Endothelial cell of umbilical vein (primary cell): Measurements from ENCODE around the gene MGME1. TPM values are rescaled to one million over a fixed set of nuclear protein-coding genes. Genes with fewer than 3 reads are reported as not detected.

Source experiments
- BruUV-seq: library from RNA; stranded (reverse); fragments of 400-500 nt; replicated peaks from 2 replicates; lab custom pipeline; 2021; lab: Mats Ljungman, UMichigan
- CTCF ChIA-PET: fragments of 300-600, 350-600 bp; sonication (Branson Sonifier 250); formaldehyde crosslinking; loops from one replicate; lab custom pipeline; 2021; ENCODE audit warnings: antibody characterized with exemption, inconsistent platforms; lab: Charles Lee
- POLR2A ChIA-PET: fragments of 300-600, 350-600 bp; sonication (Branson Sonifier 250); formaldehyde crosslinking; loops from one replicate; lab custom pipeline; 2021; ENCODE audit warnings: antibody characterized with exemption, inconsistent platforms; lab: Charles Lee
- DNase-seq: peaks from one replicate; pipeline ENCODE4 v3.0.0-alpha.2; 2011; ENCODE audit warnings: low read depth, low spot score
- FAIRE-seq: peaks from 2 replicates; lab custom pipeline; 2011; peaks lifted over from hg19 to GRCh38; lab: Jason Lieb, UNC
- H2AFZ ChIP-seq: 2 replicates; pipeline ENCODE4 v1.6.0; 2012; ENCODE audit warnings: low read depth, low read length, control low read depth, inconsistent platforms
- H3K27ac ChIP-seq: 2 replicates; pipeline ENCODE4 v1.5.1; 2011; ENCODE audit warnings: low read depth, mild to moderate bottlenecking, control low read depth, low read length, moderate library complexity; ENCODE audit not compliant: insufficient read depth
- H3K27me3 ChIP-seq, 2 experiments: 2 replicates each; pipeline versions ENCODE4 v1.6.0 to v1.6.1; 2011; ENCODE audit warnings: low read length in 2 of 2, mixed read lengths in 1 of 2; ENCODE audit not compliant: control insufficient read depth in 2 of 2, insufficient read depth in 2 of 2
- H3K36me3 ChIP-seq, 2 experiments: 2 replicates in 1 of 2; 3 replicates in 1 of 2; pipeline ENCODE4 v1.5.1; 2011; ENCODE audit warnings: low read length in 2 of 2, mild to moderate bottlenecking in 1 of 2, moderate library complexity in 1 of 2; ENCODE audit not compliant: control insufficient read depth in 2 of 2, insufficient read depth in 2 of 2; ENCODE audit errors: extremely low read depth in 1 of 2
- H3K4me1 ChIP-seq: 3 replicates; pipeline ENCODE4 v1.5.1; 2011; ENCODE audit warnings: mild to moderate bottlenecking, low read length; ENCODE audit not compliant: control insufficient read depth, insufficient read depth; ENCODE audit errors: extremely low read depth
- H3K4me2 ChIP-seq: 2 replicates; pipeline ENCODE4 v1.6.1; 2011; ENCODE audit warnings: low read length, control low read depth, mixed read lengths; ENCODE audit not compliant: insufficient read depth
- H3K4me3 ChIP-seq, 3 experiments: fragments of 200-600 bp in 1 of 3; sonication (generic), shearing (Covaris generic) in 1 of 3; replicated peaks in 1 of 3; 2 replicates each; pipeline ENCODE4 v1.5.1; 2011 to 2016; ENCODE audit warnings: control low read depth in 3 of 3, low read length in 3 of 3, mild to moderate bottlenecking in 2 of 3, inconsistent platforms in 1 of 3, low read depth in 1 of 3, moderate library complexity in 1 of 3; ENCODE audit not compliant: insufficient read depth in 1 of 3
- H3K79me2 ChIP-seq: 2 replicates; pipeline ENCODE4 v1.6.0; 2012; ENCODE audit warnings: low read length, inconsistent platforms; ENCODE audit not compliant: control insufficient read depth, insufficient read depth
- H3K9ac ChIP-seq: replicated peaks from 2 replicates; pipeline ENCODE3; 2011; ENCODE audit warnings: low read length, control low read depth; ENCODE audit not compliant: insufficient read depth; ENCODE audit errors: extremely low read depth
- H3K9me1 ChIP-seq: replicated peaks from 3 replicates; pipeline ENCODE4 v1.6.0; 2011; ENCODE audit warnings: mild to moderate bottlenecking, low read length; ENCODE audit not compliant: control insufficient read depth, insufficient read depth; ENCODE audit errors: extremely low read depth
- H3K9me3 ChIP-seq: replicated peaks from 2 replicates; pipeline ENCODE4 v1.5.1; 2012; ENCODE audit warnings: low read length, inconsistent platforms; ENCODE audit not compliant: control insufficient read depth, insufficient read depth
- H4K20me1 ChIP-seq: replicated peaks from 2 replicates; pipeline ENCODE3; 2011; ENCODE audit warnings: mild to moderate bottlenecking, low read length; ENCODE audit not compliant: control insufficient read depth, insufficient read depth; ENCODE audit errors: extremely low read depth
- FOS ChIP-seq: IDR thresholded peaks from 2 replicates; pipeline ENCODE4 v1.6.1; 2011; ENCODE audit warnings: mild to moderate bottlenecking, low read length, moderate library complexity, borderline replicate concordance; ENCODE audit not compliant: insufficient read depth
- GATA2 ChIP-seq: IDR thresholded peaks from 2 replicates; pipeline ENCODE4 v1.7.0; 2011; ENCODE audit warnings: low read depth, mild to moderate bottlenecking, moderate library complexity, mixed read lengths, low read length; ENCODE audit not compliant: insufficient read length, insufficient read depth
- JUN ChIP-seq: IDR thresholded peaks from 2 replicates; pipeline ENCODE4 v1.6.1; 2011; ENCODE audit warnings: borderline replicate concordance, low read depth; ENCODE audit not compliant: insufficient read length, insufficient read depth
- POLR2A ChIP-seq: IDR thresholded peaks from 2 replicates; pipeline ENCODE4 v1.6.1; 2012; ENCODE audit warnings: low read depth, mild to moderate bottlenecking, control low read depth, low read length
- POLR2AphosphoS5 ChIP-seq: IDR thresholded peaks from 2 replicates; pipeline ENCODE4 v1.6.1; 2012; ENCODE audit warnings: low read depth, mild to moderate bottlenecking, control low read depth, low read length, moderate library complexity; ENCODE audit not compliant: insufficient read depth
- dilution Hi-C: fragments of 300-500 bp; cut with MboI; formaldehyde crosslinking; loops from one replicate; pipeline ENCODE4 v1.15.0; 2019; ENCODE audit warnings: low sequenced_read_pairs; ENCODE audit not compliant: extremely low pct_ligation_motif_present
- intact Hi-C: fragments of 100-400 bp; cut with micrococcal nuclease; formaldehyde crosslinking; loops from one replicate; pipeline ENCODE4 v1.10.0; 2022
- polyA plus RNA-seq, 4 experiments: library from polyadenylated mRNA; depleted of rRNA in 3 of 4; stranded (reverse) in 3 of 4; unstranded in 1 of 4; fragments of >200 nt; gene quantifications; 2 replicates each; pipeline versions ENCODE4 v1.2.1 to v1.2.3, GENCODE V29; 2011 to 2012; ENCODE audit warnings: missing spikeins in 1 of 4
- total RNA-seq: library from RNA; stranded (reverse); gene quantifications from 2 replicates; pipeline ENCODE4 v1.2.3, GENCODE V29; 2021
- TF ChIP-seq, protein P1 (sequence below): IDR thresholded peaks from 2 replicates; pipeline ENCODE4 v1.6.1; 2011; ENCODE audit not compliant: insufficient read depth, insufficient read length
- TF ChIP-seq, protein P2 (sequence below), 2 donors: IDR thresholded peaks; 1 replicate in 1 of 2; 2 replicates in 1 of 2; pipeline ENCODE4 v1.5.1; 2011; ENCODE audit warnings: low read length in 2 of 2, mild to moderate bottlenecking in 2 of 2, moderate library complexity in 2 of 2, control low read depth in 1 of 2, inconsistent platforms in 1 of 2, low read depth in 1 of 2; ENCODE audit not compliant: insufficient read depth in 1 of 2; ENCODE audit errors: extremely low read depth in 1 of 2

MGME1 gene
- total and polyA plus RNA-seq, 2 donors (not counting 3 experiments of a cell fraction or from before 2014, with no cell fraction given), result 8.9 to 26.2 TPM

DNA sequence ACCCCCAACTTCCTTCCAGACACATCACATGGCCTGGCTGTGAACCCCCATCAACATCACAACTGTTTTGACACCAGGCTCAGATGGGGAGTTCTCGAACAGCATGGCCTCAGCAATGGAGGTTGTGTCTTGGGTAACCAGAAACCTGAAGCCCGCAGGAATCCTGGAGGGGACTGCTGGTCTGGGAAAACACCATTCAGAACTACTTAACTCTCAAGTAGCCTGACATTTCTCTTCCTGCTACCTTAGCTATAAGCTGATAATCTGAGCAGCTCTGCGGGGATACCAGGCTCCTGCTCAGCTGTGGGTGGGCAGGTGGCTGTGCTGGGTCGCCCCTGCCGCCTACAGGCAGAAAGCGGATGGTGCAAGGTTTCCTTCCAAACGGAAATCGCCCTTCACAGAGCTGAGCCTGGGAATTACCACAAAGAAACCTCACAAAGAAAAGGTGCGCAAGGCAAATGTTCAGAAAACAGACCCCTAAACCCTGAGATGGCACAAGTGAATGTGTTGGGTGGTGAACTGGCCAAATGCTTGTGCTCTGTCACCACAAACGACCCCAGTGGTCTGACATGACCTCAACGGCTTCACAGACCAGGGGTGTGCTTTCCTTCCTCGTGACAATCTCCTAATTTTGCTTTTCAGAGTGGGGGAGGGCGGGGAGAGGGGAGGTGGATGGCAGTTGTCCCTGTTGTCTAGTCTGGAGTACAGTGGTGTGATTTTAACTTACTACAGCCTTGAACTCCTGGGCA is 29.8 kb upstream of the MGME1 start:
- H3K27me3 ChIP-seq, result no peaks in the 10 kb centered on the region
- ChIA-PET POLR2A (interaction anchor here (1.5 kb wide), 1 partner anchor 257 kb away, joined by 4 read pairs; the partner anchor contains the start of gene RRBP1), CTCF (interaction anchor here (0.6 to 3.8 kb wide), 42 partner anchors 10 to 457 kb away, joined by 3 to 52 read pairs (median 4); partner anchors contain the start of genes BANF2, BFSP1 and RRBP1)
- TF ChIP-seq POLR2A (peak; percentile 14), JUN (no peak), FOS (no peak), POLR2AphosphoS5 (peak; percentile 67), GATA2 (no peak)
- TF ChIP-seq, protein P1, sequence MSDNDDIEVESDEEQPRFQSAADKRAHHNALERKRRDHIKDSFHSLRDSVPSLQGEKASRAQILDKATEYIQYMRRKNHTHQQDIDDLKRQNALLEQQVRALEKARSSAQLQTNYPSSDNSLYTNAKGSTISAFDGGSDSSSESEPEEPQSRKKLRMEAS, result no peak
- TF ChIP-seq, protein P2, sequence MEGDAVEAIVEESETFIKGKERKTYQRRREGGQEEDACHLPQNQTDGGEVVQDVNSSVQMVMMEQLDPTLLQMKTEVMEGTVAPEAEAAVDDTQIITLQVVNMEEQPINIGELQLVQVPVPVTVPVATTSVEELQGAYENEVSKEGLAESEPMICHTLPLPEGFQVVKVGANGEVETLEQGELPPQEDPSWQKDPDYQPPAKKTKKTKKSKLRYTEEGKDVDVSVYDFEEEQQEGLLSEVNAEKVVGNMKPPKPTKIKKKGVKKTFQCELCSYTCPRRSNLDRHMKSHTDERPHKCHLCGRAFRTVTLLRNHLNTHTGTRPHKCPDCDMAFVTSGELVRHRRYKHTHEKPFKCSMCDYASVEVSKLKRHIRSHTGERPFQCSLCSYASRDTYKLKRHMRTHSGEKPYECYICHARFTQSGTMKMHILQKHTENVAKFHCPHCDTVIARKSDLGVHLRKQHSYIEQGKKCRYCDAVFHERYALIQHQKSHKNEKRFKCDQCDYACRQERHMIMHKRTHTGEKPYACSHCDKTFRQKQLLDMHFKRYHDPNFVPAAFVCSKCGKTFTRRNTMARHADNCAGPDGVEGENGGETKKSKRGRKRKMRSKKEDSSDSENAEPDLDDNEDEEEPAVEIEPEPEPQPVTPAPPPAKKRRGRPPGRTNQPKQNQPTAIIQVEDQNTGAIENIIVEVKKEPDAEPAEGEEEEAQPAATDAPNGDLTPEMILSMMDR (IDR thresholded peaks at IDR 0.05; ENCODE audit: extremely low read depth in 1 of 2, insufficient read depth in 1 of 2, low read depth in 1 of 2, low read length in 2 of 2), result peak; percentile 85 to 97
- H3K79me2 ChIP-seq, result no peaks in the 10 kb centered on the region
- DNase-seq (peak; percentile 70), FAIRE-seq (peak; percentile 72)
- dilution Hi-C loops, result no loop called here
- H3K9ac ChIP-seq, result no peak overlapping the region
- no peak overlapping the region for H3K4me3 ChIP-seq
- BruUV-seq, result no TSS peak
- H3K4me2 ChIP-seq, result no peak overlapping the region
- no peak overlapping the region for H3K27ac ChIP-seq
- no peaks in the 10 kb centered on the region for H3K9me3 ChIP-seq
- H4K20me1 ChIP-seq, result no peaks in the 10 kb centered on the region
- no peak overlapping the region for H2AFZ ChIP-seq
- H3K4me1 ChIP-seq, result peaks cover 14% of the 10 kb centered on the region
- peaks cover 11 to 18% of the 10 kb centered on the region in 2 experiments for H3K36me3 ChIP-seq
- no peaks in the 10 kb centered on the region for H3K9me1 ChIP-seq
- intact Hi-C loops, result loop anchor here (1.0 to 5.0 kb wide), 5 partner anchors 58 to 434 kb away; partner anchors contain the start of gene BFSP1
